ENCODE results near the gene OR56A5.

Gene OR56A5, protein sequence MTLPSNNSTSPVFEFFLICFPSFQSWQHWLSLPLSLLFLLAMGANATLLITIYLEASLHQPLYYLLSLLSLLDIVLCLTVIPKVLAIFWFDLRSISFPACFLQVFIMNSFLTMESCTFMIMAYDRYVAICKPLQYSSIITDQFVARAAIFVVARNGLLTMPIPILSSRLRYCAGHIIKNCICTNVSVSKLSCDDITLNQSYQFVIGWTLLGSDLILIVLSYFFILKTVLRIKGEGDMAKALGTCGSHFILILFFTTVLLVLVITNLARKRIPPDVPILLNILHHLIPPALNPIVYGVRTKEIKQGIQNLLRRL

DNA sequence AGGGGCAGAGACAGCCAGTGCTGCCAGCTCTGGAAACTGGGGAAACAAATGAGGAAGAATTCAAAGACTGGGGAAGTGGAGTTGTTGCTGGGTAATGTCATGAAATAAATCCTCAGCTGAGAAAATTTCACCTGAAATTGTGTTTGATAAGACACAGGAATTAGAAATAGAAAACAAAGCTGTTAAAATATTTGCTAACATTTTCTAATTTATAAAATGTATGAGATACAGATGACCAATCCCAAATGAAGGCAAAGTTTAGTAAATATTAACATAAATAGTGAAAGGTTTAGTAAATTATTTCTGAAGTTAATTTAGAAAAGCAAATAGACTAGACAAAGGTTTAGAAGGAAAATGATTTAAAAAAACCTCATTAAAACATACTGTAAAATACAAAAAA is at the start of gene OR56A5:
OR56A5 (minus strand) TSS at position 101 of the 400 bp plus-strand sequence; CDS start at position 101, 0 bp downstream.
- TF ChIP-seq, protein P1, sequence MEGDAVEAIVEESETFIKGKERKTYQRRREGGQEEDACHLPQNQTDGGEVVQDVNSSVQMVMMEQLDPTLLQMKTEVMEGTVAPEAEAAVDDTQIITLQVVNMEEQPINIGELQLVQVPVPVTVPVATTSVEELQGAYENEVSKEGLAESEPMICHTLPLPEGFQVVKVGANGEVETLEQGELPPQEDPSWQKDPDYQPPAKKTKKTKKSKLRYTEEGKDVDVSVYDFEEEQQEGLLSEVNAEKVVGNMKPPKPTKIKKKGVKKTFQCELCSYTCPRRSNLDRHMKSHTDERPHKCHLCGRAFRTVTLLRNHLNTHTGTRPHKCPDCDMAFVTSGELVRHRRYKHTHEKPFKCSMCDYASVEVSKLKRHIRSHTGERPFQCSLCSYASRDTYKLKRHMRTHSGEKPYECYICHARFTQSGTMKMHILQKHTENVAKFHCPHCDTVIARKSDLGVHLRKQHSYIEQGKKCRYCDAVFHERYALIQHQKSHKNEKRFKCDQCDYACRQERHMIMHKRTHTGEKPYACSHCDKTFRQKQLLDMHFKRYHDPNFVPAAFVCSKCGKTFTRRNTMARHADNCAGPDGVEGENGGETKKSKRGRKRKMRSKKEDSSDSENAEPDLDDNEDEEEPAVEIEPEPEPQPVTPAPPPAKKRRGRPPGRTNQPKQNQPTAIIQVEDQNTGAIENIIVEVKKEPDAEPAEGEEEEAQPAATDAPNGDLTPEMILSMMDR (IDR thresholded peaks at IDR 0.05; ENCODE audit: insufficient read depth, low read length, missing control alignments) = no peak
- POLR2A ChIA-PET = no interaction called here
- DNase-seq (ENCODE audit: low read depth, low spot score) = no peak
- CTCF ChIA-PET = no interaction called here
- H3K4me3 ChIP-seq (ENCODE audit: low read depth, low read length) = no peak within 1 kb of the TSS

DNA sequence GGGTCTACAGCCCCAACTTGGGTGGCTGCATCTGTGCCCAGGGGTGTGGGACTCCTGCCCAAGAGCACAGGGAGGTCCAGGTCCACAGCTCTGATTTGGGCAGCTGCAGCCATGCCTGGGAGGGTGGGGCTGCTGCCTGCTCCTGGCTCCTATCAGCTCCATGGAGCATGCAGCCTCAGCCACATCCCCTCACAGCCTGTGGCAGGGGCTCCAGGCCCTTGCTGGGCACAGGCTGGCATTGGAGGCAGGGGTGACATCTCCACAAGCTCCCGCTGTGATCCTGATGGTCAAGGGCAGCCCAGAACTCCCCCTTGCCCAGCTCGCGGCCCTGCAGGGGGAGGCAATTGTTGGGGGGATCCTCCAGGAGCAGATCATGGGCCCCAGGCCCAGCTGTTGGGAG is 44.7 kb upstream of the OR56A5 start:
- ChIA-PET CTCF (no interaction called here), POLR2A (no interaction called here)
- TF ChIP-seq, protein P1 (IDR thresholded peaks at IDR 0.05; ENCODE audit: insufficient read depth, low read length, missing control alignments) = no peak
- no peak overlapping the region for H3K4me3 ChIP-seq (ENCODE audit: low read depth, low read length)
- no peak for DNase-seq (ENCODE audit: low read depth, low spot score)

DNA sequence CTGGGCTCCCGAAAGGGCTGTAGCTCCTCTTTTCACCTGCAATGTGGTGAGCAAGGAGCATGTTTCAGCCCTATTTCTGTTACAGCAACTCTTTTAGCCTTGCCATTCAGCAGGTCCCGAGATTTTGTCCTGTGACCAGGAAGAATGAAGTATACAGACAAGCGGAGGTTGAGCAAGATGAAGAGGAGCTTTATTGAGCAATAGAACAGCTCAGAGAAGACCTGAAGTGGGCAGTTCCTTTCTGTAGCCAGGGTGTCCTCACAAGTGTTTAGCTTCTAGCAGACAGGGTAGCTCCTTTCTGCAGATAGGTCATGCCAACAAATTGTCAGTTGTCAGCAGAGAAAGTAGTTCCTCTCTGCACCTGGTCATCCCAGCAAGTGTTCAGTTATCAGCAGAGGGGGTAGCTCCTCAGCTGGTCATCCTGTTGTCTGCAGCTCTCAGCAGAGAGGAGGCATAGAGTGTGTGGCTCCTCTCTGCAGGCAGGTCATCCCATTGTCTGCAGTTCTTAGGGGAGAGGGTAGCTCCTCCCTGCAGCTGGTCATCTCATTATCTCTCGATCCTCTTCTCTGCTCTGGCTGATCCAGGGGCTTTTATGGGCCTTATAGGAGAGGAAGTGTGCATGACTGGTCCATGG is 43.9 kb upstream of the OR56A5 start:
- CTCF ChIA-PET = no interaction called here
- DNase-seq (ENCODE audit: low read depth, low spot score) = no peak
- POLR2A ChIA-PET = interaction anchor here (0.9 kb wide), 1 partner anchor 8 kb away, joined by 3 read pairs; no protein-coding TSS in a partner anchor
- TF ChIP-seq, protein P1 (IDR thresholded peaks at IDR 0.05; ENCODE audit: insufficient read depth, low read length, missing control alignments) = no peak
- no peak overlapping the region for H3K4me3 ChIP-seq (ENCODE audit: low read depth, low read length)

DNA sequence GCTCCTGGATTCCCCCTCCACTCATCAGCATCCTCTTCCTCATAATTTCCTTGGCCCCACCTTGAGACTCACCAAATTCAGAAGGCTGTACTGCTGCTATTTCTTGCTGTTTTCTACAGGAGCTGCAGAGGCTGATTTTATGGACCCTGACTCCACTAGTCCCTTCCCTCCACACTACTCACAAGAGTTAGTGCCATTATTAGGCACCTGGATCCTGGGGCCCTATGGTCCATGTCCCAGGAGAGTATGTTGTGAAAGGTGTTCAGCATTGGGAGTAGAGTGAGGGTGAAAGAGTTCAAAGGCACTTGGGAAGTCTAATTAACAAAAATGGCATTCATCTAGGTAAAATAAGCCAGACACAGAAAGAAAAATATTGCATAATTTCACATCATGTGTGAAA is 38.6 kb upstream of the OR56A5 start, which contains the start of gene OR56A4:
OR56A4 (minus strand) TSS at position 101 of the 400 bp plus-strand sequence. CDS start 3,954 bp downstream, outside the sequence.
- TF ChIP-seq, protein P1 (IDR thresholded peaks at IDR 0.05; ENCODE audit: insufficient read depth, low read length, missing control alignments) = no peak
- ChIA-PET CTCF (no interaction called here), POLR2A (no interaction called here)
- no peak within 1 kb of the TSS for H3K4me3 ChIP-seq (ENCODE audit: low read depth, low read length)
- DNase-seq (ENCODE audit: low read depth, low spot score) = no peak

DNA sequence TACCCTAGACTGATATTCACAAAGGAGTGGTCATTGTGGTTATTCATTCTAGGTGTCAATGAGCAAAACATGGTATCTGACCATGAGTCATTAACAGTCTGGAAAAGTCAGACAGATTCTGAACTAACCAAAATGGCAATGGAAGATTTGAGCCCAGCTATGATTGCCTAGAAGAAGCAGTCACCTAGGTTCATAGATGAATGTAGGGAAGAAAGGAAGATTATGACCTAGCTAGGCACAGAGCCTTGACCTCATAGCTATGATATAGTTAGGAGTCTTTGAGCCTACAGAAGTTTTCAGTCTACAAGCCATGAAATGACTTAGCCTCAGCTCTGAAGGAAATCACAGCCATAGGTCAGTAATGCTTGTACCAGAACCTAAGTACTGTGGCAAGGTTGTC is 38.1 kb upstream of the OR56A5 start:
- no peak overlapping the region for H3K4me3 ChIP-seq (ENCODE audit: low read depth, low read length)
- TF ChIP-seq, protein P1 (IDR thresholded peaks at IDR 0.05; ENCODE audit: insufficient read depth, low read length, missing control alignments) = no peak
- DNase-seq (ENCODE audit: low read depth, low spot score) = no peak
- ChIA-PET CTCF (no interaction called here), POLR2A (no interaction called here)

DNA sequence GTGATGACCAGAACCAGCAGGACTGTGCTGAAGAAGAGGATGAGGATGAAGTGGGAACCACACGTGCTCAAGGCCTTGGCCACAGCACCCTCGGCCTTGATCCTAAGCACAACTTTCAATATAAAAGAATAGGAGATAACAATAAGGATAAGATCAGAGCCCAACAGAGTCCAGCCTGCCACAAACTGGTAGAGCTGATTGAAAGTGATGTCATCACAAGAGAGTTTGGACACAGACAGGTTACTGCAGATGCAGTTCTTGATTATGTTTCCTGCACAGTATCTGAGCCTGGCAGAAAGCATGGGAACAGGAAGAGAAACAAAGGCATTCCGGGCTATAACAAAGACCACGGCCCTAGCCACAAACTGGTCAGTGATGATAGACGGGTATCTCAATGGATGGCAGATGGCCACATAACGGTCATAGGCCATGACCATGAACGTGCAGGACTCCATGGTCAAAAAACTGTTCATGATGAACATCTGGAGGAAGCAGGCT is 34.0 kb upstream of the OR56A5 start:
- ChIA-PET CTCF (no interaction called here), POLR2A (no interaction called here)
- no peak overlapping the region for H3K4me3 ChIP-seq (ENCODE audit: low read depth, low read length)
- no peak for DNase-seq (ENCODE audit: low read depth, low spot score)
- TF ChIP-seq, protein P1 (IDR thresholded peaks at IDR 0.05; ENCODE audit: insufficient read depth, low read length, missing control alignments) = no peak
